EH (cell line): ENCODE measurements around the gene LRRFIP1.

Experiments used
- DNase-seq: peaks from one replicate; pipeline ENCODE4 v3.0.0-alpha.2; 2015; ENCODE audit warnings: low read depth

Gene LRRFIP1

GRCh38 chr2:237723602-237724001 is 96.2 kb downstream of the LRRFIP1 start:
- peak; percentile 67 for DNase-seq

- no peak for DNase-seq
These were observed 97.6 kb downstream of the LRRFIP1 start for GRCh38 chr2:237724811-237725478.

- no peak for DNase-seq
These were observed 98.3 kb downstream of the LRRFIP1 start for GRCh38 chr2:237725661-237726060.

GRCh38 chr2:237726401-237726830 is 99.0 kb downstream of the LRRFIP1 start:
- peak; percentile 89 for DNase-seq

- peak; percentile 55 for DNase-seq
These were observed 100.0 kb downstream of the LRRFIP1 start for GRCh38 chr2:237727363-237727762.

- no peak for DNase-seq
These were observed 102.5 kb downstream of the LRRFIP1 start for GRCh38 chr2:237729681-237730475.

- peak; percentile 86 for DNase-seq
These were observed 104.3 kb downstream of the LRRFIP1 start for GRCh38 chr2:237731663-237732062.

- DNase-seq, result no peak
These were observed 104.7 kb downstream of the LRRFIP1 start for GRCh38 chr2:237732070-237732469.

- DNase-seq, result no peak
These were observed 105.5 kb downstream of the LRRFIP1 start for GRCh38 chr2:237732790-237733381.

GRCh38 chr2:237733677-237734300 is 106.4 kb downstream of the LRRFIP1 start:
- DNase-seq, result no peak

- DNase-seq, result no peak
These were observed 107.7 kb downstream of the LRRFIP1 start for GRCh38 chr2:237734905-237735623.

GRCh38 chr2:237735798-237736197 is 108.4 kb downstream of the LRRFIP1 start:
- no peak for DNase-seq

- no peak for DNase-seq
These were observed 109.4 kb downstream of the LRRFIP1 start for GRCh38 chr2:237736783-237737182.

GRCh38 chr2:237737196-237737865 is 109.9 kb downstream of the LRRFIP1 start:
- peak; percentile 66 for DNase-seq

GRCh38 chr2:237738255-237738654 is 110.9 kb downstream of the LRRFIP1 start:
- no peak for DNase-seq

- DNase-seq, result no peak
These were observed 111.7 kb downstream of the LRRFIP1 start for GRCh38 chr2:237739101-237739500.

GRCh38 chr2:237742191-237742590 is 114.8 kb downstream of the LRRFIP1 start:
- DNase-seq, result no peak

GRCh38 chr2:237742614-237743013 is 115.2 kb downstream of the LRRFIP1 start:
- DNase-seq, result no peak

- no peak for DNase-seq
These were observed 115.6 kb downstream of the LRRFIP1 start for GRCh38 chr2:237743024-237743423.

GRCh38 chr2:237743561-237744269 is 116.3 kb downstream of the LRRFIP1 start:
- DNase-seq, result peak; percentile 59

GRCh38 chr2:237744270-237744612 is 116.9 kb downstream of the LRRFIP1 start:
- no peak for DNase-seq
